ENCODE measurements around the gene ZCCHC14.

DNA sequence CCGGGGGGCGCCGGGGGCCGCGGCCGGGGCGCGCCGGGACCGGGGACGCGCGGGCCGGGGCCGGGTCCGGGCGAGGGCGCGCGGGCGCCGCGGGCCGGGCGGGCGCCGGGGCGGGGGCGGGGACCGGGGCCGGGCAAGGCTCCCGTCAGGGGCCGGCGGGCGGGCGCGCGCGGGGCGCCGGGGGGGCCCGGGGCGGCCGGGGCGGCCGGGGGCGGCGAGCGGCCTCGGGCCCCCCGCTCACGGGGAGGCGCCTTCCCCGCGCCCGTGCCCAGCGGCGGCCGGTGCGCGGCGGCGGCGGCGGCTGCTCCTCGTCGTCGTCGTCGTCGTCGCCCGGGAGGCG is 563 bp downstream of the ZCCHC14 start:
- TF ChIP-seq, protein P1, sequence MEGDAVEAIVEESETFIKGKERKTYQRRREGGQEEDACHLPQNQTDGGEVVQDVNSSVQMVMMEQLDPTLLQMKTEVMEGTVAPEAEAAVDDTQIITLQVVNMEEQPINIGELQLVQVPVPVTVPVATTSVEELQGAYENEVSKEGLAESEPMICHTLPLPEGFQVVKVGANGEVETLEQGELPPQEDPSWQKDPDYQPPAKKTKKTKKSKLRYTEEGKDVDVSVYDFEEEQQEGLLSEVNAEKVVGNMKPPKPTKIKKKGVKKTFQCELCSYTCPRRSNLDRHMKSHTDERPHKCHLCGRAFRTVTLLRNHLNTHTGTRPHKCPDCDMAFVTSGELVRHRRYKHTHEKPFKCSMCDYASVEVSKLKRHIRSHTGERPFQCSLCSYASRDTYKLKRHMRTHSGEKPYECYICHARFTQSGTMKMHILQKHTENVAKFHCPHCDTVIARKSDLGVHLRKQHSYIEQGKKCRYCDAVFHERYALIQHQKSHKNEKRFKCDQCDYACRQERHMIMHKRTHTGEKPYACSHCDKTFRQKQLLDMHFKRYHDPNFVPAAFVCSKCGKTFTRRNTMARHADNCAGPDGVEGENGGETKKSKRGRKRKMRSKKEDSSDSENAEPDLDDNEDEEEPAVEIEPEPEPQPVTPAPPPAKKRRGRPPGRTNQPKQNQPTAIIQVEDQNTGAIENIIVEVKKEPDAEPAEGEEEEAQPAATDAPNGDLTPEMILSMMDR (IDR thresholded peaks at IDR 0.05): no peak
- no peak for TF ChIP-seq ZFX (IDR thresholded peaks at IDR 0.05; ENCODE audit: borderline replicate concordance)

Data from 22Rv1 (cell line).